Transverse colon (tissue), 3 donors: ENCODE results near the gene RRM2.

Source experiments
- EP300 ChIP-seq: sonication (generic); formaldehyde crosslinking; IDR thresholded peaks from one replicate; pipeline ENCODE4 v1.6.1; 2017; ENCODE audit warnings: antibody characterized with exemption, low read depth
- TF ChIP-seq, protein P1 (sequence below), 5 experiments: fragments of 200-600 bp in 3 of 5; fragments of 450-650 bp in 2 of 5; sonication (generic) in 3 of 5; IDR thresholded peaks; 1 replicate in 2 of 5; 2 replicates in 3 of 5; pipeline ENCODE4 v1.5.1; 2016 to 2017; ENCODE audit warnings: antibody characterized with exemption in 5 of 5, inconsistent platforms in 3 of 5, mild to moderate bottlenecking in 2 of 5, moderate library complexity in 1 of 5

DNA sequence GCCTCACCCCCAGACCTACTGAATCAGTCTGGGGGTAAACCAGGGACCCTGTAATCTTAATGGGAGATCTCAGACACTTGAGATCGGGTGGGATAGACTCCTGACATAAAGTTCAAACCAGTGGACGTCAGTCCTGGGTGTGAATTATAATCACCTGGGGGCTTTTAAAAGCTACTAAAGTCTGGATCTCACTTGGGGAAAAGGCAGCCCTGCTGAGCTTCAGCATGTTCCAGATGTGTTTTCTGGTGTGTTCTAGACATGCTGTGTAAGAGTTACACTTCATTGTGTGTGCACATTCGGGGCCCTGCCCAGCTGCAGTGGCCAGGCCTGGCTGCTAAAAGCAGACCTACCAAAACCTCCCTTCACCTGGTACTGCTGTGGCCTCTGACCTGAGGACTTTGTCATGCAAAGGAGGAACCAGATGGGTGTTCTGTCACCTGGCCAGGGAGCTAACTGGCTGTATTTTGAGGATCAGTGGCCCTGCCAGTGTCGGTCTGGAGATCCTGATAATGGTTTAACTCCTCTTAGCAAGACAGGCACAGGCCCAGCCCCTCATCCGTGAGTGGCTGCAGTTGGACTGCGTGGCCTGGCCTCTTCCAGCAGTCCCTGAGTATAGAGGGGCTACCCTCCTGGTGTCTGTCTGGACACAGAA lies 10.6 kb downstream of the RRM2 start:
- TF ChIP-seq, protein P1, sequence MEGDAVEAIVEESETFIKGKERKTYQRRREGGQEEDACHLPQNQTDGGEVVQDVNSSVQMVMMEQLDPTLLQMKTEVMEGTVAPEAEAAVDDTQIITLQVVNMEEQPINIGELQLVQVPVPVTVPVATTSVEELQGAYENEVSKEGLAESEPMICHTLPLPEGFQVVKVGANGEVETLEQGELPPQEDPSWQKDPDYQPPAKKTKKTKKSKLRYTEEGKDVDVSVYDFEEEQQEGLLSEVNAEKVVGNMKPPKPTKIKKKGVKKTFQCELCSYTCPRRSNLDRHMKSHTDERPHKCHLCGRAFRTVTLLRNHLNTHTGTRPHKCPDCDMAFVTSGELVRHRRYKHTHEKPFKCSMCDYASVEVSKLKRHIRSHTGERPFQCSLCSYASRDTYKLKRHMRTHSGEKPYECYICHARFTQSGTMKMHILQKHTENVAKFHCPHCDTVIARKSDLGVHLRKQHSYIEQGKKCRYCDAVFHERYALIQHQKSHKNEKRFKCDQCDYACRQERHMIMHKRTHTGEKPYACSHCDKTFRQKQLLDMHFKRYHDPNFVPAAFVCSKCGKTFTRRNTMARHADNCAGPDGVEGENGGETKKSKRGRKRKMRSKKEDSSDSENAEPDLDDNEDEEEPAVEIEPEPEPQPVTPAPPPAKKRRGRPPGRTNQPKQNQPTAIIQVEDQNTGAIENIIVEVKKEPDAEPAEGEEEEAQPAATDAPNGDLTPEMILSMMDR (IDR thresholded peaks at IDR 0.05) = no peak
- no peak for TF ChIP-seq EP300
